Amniotic stem cell (primary cell): ENCODE measurements around the gene NRXN3.
"Not testable (repeated sequence)": the region's sequence is repeated elsewhere in the genome, so short reads cannot be mapped to it uniquely, and the experiment has no call there.

Experiments used
- DNase-seq: peaks from one replicate; lab custom pipeline; 2025; lab: John Stamatoyannopoulos, UW

Gene NRXN3

GRCh38 chr14:78486081-78486480 lies 315.9 kb downstream of the NRXN3 start:
- DNase-seq = no peak

- DNase-seq = no peak
These were observed 316.4 kb downstream of the NRXN3 start for GRCh38 chr14:78486621-78487020.

DNA sequence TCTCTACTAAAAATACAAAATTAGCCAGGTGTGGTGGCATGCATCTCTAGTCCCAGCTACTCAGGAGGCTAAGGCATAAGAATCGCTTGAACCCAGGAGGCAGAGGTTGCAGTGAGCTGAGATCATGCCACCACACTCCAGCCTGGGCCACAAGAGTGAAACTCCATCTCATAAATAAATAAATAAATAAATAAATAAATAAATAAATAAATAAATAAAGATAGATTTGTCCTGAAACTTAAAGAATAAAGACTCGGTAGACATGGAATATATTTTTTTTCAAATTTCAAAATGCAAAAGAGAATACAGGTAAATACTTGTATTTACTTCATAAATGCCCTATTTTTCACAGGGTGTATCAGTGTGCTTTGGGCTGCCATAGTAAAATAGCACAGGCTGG lies 317.4 kb downstream of the NRXN3 start:
- DNase-seq = not testable (repeated sequence)

GRCh38 chr14:78488938-78489337 lies 318.8 kb downstream of the NRXN3 start:
- DNase-seq = no peak

- DNase-seq = no peak
These were observed 320.9 kb downstream of the NRXN3 start for GRCh38 chr14:78491048-78491447.

DNA sequence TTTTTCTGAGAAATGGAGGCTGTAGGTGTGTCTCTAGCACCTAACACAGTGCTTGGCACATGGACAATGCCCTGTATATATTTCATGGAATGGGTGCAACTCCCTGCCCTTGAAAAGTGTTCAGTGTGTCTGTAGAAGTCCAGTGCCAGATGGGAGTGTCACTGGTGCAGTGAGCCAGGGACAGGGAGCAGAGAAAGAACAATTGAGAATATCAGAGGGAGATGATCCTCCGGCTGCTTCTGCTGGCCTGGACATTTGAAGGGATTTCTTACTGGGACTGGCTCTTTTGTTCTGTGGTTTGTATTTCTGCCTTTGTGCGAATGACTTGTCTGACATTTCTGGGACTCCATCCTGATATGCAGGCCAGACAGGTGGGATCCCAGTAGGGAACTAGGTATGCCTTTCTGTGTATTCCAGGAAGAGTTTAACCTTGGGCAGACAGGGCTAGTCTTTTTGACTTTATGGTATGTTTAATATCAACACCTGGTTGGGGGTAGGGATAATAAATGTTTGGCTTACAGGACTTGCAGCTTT lies 328.0 kb downstream of the NRXN3 start:
- DNase-seq = no peak

GRCh38 chr14:78501909-78502308 lies 331.7 kb downstream of the NRXN3 start:
- no peak for DNase-seq

DNA sequence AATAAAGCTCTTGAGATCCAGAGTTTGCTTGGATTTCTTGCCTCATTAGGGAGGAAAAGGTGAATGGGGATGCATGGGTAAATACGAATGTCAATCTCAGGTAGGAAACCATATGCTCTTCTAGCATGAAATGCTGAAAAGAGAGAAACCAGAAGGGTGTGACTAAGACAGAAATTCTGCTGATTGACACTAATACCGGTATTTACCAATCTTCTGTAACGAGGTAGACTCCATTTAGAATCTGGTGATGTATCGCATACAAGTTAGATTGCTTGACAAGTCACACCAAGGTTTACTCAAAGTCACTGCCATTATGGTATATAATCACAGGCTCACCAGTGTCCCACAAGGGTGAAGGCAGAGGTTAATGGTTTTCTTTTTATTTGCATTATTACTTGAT lies 337.9 kb downstream of the NRXN3 start:
- no peak for DNase-seq

GRCh38 chr14:78509516-78509915 lies 339.3 kb downstream of the NRXN3 start:
- DNase-seq = no peak

GRCh38 chr14:78512021-78512420 lies 341.8 kb downstream of the NRXN3 start:
- no peak for DNase-seq

- no peak for DNase-seq
These were observed 349.7 kb downstream of the NRXN3 start for GRCh38 chr14:78519863-78520262.

- no peak for DNase-seq
These were observed 354.0 kb downstream of the NRXN3 start for GRCh38 chr14:78524196-78524595.

DNA sequence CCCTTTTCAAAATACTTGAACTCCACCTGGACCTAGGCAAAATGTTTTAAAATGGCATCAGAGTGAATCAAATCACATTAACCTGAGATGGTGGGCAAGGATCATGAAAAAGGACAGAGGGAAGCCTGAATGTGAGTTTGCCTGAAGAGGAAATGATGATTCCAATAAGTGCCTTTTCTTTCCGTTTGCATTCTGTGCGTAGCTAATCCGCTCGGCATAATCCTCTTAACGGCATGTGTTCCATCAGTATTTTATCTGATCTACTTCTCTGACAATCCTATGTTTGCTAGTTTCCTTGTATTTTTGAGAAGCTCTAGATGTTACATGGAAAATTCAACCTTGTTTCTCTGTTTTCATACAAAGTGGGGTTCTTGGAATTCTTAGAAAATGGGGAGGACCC lies 354.6 kb downstream of the NRXN3 start:
- no peak for DNase-seq

DNA sequence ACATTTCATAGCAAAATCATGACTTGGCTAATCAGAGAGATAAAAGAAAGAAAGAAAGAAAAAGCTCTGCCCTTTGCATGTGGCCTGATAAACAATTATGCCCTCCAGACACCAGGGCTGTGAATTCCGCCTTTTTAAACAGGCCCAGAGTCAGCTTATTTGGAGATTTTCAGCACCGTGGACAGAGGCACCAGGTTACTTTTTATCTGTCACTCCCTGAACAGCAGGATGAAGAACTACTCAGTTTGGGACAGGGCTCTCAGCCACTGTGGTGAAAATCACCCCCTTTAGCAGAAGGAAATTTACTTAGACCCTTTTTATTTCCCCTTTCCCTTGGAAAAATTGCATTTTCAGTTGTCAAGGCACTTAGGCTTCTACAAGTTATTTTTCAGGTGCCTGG lies 359.9 kb downstream of the NRXN3 start:
- DNase-seq = no peak

- DNase-seq = no peak
These were observed 364.0 kb downstream of the NRXN3 start for GRCh38 chr14:78534141-78534540.

- DNase-seq = no peak
These were observed 364.9 kb downstream of the NRXN3 start for GRCh38 chr14:78535041-78535440.

- DNase-seq = not testable (repeated sequence)
These were observed 371.6 kb downstream of the NRXN3 start for GRCh38 chr14:78541788-78542187.

GRCh38 chr14:78543433-78543832 lies 373.3 kb downstream of the NRXN3 start:
- no peak for DNase-seq

DNA sequence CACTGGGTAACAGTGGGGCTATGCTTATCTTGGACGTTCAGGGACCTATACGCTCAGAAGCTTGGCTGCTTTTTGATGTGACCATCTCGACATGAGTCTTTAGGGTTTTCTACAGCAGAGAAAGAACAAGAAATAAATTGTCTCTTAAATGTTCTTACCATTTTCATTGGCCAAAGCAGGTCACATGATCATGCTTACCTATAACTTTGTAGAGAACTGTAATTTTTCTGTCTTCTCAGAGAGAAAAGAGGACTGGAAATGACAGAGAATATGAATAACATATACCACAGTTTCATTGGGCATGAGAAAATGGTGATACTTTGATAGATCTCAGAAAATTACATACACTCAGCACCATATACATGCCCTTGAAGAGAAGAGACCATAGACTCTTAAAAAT lies 390.9 kb downstream of the NRXN3 start:
- DNase-seq = no peak

- peak; percentile 39 for DNase-seq
These were observed 396.1 kb downstream of the NRXN3 start for GRCh38 chr14:78566026-78566858.

DNA sequence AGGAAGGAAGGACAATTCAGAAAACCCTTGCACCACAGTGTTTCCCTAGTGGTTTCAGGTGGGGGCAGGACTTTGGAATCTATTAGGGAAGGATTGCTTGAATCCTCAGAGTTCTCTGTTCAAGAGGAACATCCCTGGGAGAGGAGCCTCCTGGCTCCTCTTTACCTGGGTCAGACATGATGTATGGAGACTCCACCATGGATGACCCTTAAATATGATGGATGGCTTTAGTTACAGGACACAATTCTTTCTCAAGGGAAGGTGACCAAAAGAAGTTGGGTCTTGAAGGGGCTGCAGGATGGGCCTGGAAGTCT lies 396.6 kb downstream of the NRXN3 start:
- DNase-seq = no peak

GRCh38 chr14:78567343-78567742 lies 397.2 kb downstream of the NRXN3 start:
- no peak for DNase-seq

GRCh38 chr14:78573736-78574135 lies 403.6 kb downstream of the NRXN3 start:
- DNase-seq = not testable (repeated sequence)
